ENCODE results near the gene CEP126.

GRCh38 chr11:101945448-101945847 lies 30.6 kb downstream of the CEP126 start:
- no peak for TF ChIP-seq POLR2A (IDR thresholded peaks at IDR 0.05; ENCODE audit: low read depth, low read length)
- no peak for TF ChIP-seq POLR2AphosphoS5 (IDR thresholded peaks at IDR 0.05; ENCODE audit: low read depth, low read length)

All from GM12892 (cell line).